Measurements from ENCODE around the gene UBA1.

Gene UBA1

DNA sequence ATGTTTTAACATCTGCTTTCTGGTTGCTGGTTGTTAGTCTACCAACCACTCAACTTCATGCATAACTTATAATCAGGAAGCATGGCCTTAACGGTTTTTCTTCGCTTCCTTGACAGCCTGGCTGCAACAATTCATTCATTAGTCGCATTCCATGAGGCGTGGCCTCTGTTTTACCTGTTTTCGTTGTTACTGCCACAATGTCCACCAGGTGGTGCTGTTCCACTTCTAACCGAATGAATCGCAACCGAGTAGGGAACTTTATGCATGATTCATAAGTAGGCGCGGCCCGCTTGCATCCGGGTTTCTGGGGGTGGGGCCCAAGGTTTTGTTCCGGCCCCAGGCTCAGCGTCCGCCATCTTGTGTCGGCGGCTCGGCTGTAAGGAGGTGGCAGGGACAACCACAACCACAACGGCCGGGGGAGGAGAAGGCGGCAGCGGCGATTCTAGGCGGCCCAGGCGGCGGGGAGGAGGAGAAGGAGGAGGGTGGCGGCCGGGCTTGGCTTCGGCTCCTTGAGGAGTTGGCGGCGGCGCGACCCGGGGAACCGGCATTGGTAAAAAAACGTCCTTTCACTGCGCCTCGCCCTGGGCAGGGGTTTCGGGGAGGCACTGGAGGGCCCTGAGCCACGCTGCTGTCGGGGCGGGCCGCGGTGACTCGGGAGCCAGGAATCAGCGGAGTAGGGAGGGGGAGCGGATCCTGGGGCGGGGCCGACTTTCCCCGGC lies at the start of gene UBA1:
TSS of gene UBA1 (plus strand) at position 355 of the 719 bp plus-strand sequence. CDS start 4,974 bp downstream, outside the sequence.
- peak; percentile 84 to 98 for DNase-seq (ENCODE audit: low read depth in 2 of 2, low spot score in 1 of 2)

DNA sequence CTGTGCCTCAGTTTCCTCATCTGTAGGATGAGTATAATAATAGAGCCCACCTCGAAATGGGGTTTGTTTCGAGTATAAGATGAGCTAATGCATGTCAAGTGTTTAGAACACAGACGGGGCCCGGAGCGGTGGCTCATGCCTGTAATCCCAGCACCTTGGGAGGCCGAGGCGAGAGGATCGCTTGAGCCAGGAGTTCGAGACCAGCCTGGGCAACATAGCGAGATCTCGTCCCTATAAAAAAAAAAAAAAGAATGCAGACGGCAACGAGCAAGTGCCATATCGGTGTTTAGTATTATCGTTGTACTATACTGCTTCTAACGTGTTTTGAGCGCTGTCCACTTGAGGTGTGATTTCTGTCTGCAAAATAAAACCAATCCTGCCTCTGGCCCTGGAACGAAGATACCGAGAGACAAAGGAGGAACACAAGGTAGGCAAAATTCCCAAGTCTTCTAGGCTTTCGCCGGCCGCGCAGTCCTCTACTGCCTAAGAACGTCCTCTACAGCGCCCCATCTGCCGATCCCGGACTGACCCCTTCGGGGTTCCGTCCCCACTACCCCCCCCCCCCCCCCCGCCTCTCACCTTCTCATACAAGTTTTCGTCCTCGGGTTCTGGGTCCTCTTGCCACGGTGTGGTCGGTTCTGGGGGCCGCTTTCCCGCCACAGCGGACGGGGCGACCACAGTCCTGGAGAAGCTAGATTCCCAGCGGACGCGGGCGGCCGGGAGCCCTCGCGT lies 49.6 kb upstream of the UBA1 start:
- DNase-seq (ENCODE audit: low read depth in 2 of 2, low spot score in 1 of 2), result no peak

DNA sequence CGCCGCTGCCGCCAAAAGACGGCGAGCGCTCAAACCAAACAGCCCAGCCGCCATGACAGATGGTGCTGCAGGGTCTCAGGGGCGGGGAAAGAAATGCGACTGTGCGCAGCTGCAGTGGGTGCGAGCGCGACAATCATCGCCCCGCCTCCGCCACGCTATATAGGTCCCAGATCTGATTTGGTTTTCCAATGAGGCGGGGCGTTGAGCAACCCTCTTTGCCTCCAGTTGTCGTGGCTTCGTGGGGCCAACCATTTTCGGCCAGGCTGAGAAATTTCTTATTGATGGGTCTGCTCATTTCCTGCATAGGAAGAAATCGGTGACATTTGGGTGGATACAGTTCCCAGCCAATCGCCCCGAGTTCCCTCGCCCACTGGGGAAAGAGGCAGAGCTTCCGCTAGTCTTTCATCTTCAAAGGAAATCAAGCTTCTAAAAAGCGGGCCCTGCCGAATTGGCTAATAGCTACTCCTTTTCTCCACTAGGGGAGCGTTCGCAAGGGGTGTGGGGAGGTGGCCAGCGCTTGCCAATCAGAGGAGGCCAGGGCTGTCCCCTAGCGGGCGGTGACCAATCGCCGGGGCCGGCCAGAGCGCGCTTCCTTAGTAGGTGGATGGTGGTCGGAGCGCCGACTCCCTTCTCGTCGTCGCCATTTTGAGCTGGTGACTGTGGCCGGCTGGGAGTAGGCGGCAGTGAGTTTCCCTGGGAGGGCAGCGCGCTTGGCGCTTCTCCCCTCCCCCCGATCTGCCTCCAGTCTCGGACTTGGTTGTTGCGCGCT lies 48.8 kb upstream of the UBA1 start, which contains the start of the genes NDUFB11 and RBM10:
TSS of gene NDUFB11 (minus strand) at position 77 of the 769 bp plus-strand sequence. CDS start at position 54, 23 bp downstream.
TSS of gene RBM10 (plus strand) at position 596 of the 769 bp plus-strand sequence. CDS start 2,261 bp downstream, outside the sequence.
- peak; percentile 59 to 78 for DNase-seq (ENCODE audit: low read depth in 2 of 2, low spot score in 1 of 2)

DNA sequence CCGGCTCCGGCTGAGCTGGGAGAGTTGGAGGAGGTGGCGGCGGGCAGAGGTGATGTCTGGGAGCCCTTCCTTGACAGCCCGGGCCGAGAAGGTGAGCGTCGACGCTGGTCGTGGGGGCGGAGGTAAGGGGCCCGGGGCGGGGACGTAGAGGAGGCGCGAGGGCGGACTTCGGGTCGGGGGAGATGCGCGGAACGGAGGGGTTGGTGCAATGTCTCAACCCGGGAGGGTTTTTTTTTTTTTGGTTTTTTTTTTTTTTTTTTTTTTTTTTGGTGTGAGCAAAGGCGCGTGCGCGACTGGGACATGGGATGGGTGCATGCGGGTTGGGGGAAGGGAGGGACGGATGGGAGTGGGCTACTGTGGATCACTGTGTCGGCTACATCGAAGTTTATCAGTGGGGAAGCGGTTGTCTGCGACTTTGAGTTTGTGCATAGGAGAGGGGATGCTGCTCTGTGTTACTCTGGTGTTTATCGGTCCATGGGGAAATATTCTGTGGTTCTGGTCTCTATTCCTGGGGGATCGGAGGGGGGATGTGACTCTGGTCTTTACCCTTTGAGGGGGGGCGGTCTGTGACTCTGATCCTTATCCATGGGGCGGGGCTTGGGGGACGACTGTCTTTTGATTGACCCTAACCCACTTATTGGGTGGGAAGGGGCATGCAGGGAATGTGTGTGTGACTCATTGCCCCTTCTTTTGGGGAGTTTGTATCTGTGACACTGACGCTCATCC lies 48.1 kb upstream of the UBA1 start:
- peak in 1 of 2 donors; percentile 2 for DNase-seq (ENCODE audit: low read depth in 2 of 2, low spot score in 1 of 2)

DNA sequence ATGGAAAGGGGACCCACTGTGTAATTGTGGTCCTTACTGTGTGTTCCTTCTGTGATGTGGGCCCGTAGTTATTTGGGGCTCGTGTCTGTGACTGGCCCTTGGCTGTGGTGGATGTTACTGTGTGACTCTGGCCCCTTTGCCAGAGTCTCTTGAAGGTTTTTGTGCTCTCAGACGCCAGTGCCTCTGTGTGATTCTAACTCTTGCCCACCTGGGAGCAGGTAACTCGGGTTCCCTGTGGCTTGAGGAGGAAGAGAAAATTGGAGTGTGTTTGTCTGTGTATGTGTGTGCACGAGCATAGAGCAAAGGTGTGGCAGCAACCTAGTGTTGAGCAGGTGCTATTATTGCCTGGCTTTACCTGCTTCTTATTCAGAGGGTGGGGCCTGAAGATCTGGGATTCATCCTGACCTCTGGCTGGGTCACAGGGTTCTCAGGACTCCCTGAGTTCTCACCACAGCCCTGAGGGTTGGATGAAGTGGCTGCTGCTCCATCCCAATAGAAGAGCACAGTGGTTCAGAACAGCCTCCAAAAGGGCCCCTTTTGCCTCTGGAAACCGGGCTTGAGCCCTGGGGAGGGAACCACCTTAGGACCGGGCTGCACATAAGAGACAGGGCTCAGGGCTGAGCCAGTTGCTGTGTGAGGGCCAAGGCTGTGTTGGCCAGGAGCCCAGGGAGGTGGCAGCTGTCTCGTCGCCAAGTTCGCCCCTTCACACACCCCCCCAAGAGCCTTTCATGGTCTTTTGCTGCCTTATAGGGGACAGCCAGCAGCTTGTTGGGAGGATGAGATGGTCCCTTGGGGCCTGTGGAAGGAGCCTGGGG lies 47.3 kb upstream of the UBA1 start:
- no peak for DNase-seq (ENCODE audit: low read depth in 2 of 2, low spot score in 1 of 2)

DNA sequence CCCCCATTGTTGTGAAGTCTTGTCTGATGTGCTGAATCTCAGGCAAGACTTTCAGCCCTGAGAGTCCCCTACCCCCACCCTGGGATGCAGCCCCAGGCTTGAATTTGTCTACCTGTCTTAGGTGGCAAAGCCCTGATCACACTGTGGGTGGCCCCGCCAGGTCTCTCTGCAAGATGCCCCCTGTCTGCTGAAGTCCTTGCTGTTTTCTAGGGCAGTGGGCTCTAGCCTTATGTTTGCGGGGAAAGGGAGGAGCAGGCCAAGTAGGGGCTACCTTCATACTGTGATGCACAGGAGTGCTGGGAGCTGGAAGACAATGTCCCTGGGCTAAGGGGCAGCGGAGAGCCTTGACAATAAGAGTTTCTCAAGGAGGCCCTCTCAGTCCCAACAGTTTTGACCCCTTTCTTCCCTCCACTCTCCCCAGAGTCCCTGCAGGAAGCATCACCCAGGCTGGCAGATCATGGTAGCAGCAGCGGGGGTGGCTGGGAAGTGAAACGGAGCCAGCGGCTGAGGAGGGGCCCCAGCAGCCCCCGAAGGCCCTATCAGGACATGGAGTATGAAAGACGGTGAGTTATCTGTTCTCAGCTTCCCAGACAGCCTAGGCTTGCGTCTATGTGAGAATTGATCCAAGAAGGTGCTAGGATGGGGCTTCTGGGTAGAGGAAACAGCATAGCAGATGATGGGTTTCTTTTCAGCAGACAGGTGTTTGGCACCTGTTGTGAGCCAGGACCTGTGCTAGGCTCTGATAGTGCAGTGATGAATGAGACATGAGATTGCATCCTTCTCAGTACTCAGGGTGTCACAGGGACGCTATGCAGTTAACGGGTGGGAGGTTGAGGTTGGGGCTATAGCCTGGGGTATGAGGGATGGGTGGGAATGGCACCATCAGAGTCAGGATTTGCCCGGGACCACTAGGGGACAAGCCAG lies 46.4 kb upstream of the UBA1 start:
- DNase-seq (ENCODE audit: low read depth in 2 of 2, low spot score in 1 of 2), result no peak

DNA sequence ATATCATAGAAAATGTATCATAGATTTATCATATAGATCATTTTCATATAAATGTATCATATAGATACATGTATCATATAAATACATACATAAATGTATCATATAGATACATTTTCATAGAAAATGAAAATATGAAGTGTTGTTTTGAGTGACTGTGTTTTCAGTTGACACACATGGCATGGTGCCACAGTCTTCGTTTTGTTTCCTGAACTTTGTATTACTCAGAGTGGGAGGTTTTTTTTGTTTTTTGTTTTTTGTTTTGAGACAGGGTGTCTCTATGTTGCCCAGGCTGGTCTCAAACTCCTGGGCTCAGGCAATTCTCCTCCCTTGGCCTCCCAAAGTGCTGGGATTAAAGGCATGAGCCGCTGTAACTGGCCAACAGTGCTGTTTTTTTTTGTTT lies 44.7 kb upstream of the UBA1 start:
- DNase-seq (ENCODE audit: low read depth in 2 of 2, low spot score in 1 of 2), result no peak

DNA sequence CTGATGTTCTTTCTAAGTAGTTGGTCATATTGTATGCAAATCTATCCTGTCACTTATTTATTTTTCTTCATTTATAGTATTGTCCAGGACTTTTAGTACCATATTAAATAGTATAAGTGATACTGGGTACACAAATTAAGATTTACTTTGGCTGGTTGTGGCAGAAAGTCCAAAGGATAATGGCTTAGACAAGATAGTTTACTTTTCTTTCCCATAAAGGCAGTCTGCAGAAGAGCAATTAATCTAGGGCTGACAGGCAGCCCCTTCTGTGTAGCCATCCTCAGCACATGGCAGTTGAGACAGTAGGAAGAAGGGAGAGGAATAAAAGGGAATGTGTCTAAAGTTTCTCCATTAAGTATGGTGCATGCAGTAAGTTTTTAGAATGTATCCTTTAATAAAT lies 42.2 kb upstream of the UBA1 start:
- DNase-seq (ENCODE audit: low read depth in 2 of 2, low spot score in 1 of 2), result no peak

DNA sequence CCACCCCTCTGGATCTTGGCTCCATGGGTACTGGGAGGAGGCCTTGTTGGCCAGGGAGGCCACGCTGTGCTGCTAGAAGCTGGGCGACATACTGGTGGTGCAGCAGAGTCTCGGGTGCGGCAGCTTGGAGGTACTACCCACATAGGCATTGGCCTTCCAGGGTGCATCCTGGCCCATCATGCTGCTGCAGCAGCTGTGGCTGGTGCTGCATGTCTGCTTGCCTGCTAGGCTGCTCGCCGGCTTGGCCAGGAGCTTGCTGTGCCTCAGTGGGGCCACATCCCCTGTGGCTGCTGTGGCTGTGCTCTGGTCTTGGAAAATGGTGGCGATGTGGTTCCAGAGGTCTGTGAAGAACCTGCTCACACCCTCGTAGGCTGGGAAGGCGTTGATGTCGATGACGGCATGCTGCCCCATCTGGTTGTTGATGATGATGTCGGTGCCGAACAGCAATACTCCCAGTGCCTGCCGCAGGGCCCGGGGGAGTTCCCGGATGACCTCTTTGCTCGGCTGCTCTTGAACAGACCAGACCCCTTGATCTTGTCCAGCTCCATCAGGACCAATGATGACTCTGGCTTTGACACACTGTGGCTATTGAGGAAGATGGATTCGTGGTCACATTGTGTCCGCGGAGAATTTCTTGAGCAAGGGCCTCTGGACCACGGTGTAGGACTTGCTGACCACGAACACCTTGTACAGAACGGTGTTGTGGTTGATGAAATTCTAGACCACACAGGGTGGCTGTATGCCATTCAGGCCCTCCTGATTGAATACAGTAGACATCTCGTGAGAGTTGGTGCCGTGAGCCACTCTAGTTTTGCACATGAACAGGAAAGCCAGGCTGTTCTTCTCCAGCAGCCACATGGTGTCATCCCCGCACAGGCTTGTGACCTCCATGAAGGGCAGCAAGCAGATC lies 36.8 kb upstream of the UBA1 start:
- no peak for DNase-seq (ENCODE audit: low read depth in 2 of 2, low spot score in 1 of 2)

DNA sequence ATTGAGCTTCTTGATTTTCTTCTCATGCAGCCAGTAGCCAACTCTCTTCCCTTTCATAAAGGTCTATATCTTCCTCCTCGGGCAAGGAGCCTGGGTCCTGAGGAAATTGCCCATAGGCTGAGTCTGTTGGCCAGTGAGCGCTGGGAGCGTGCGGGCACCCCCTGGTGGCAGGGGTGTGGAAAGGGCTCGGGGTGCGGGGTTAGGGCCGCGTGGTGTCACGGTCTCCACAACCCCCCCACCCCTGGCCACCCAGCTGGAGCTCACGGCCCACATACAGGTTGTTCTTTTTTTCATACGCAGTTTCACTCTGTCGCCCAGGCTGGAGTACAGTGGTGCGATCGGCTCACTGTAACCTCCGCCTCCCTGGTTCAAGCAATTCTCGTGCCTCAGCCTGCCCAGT lies 35.5 kb upstream of the UBA1 start:
- no peak for DNase-seq (ENCODE audit: low read depth in 2 of 2, low spot score in 1 of 2)

DNA sequence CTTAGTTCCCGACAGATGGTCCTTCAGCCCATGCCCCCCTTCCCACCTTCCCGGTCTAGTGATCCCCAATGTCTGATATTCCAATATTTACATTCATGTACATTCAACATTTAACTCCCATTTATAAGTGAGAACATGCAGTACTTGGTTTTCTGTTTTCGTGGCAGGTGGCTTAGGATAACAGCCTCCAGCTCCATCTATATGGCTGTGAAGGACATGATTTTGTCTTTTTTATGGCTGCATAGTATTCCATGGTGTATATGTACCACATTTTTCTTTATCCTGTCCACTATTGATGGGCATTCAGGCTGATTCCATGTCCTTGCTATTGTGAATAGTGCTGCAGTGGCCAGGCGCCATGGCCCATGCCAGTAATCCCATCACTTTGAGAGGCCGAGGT lies 34.8 kb upstream of the UBA1 start:
- DNase-seq (ENCODE audit: low read depth in 2 of 2, low spot score in 1 of 2), result no peak

DNA sequence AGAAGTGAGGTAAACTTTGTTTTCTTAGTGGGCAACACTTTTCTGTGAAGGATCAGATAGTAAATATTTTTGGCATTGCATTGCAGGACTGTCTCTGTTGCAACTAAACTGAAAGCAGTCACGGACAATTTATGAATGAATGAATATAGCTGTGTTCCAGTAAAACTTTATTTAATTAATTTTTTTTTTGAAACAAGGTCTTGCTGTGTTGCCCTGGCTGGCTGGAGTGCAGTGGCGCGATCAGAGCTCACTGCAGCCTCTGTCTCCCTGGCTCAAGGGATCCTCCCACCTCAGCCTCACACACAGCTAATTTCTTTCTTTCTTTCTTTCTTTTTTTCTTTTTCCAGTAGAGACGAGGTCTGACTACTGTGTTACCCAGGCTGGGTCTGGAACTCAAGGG lies 32.8 kb upstream of the UBA1 start:
- no peak for DNase-seq (ENCODE audit: low read depth in 2 of 2, low spot score in 1 of 2)

DNA sequence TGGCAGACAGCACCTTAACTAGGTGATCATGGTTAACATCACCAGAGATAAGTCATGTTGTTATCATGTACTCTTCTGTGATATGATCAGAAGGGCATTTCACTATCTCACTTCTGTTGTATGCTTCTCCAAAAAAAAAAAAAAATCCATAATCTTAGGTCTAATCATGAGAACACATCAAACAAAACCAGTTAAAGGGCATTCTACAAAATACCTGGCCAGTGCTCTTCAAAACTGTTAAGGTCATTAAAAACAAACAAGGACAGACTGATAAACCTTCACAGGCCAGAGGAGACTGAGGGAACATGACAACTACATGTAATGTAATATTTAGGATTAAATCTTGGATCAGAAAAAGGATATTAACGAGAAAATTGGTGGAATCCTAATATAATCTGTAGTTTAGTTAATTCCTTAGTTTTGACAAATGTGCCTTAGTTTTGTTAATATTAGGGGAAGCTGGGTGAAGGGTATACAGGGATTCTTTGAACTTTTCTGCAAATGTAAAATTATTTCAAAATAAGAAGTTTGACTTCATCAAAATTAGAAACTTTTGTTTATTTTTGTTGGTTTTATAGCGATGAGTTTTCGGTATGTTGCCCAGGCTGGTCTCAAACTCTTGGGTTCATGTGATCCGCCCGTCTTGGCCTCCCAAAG lies 30.6 kb upstream of the UBA1 start:
- no peak for DNase-seq (ENCODE audit: low read depth in 2 of 2, low spot score in 1 of 2)

DNA sequence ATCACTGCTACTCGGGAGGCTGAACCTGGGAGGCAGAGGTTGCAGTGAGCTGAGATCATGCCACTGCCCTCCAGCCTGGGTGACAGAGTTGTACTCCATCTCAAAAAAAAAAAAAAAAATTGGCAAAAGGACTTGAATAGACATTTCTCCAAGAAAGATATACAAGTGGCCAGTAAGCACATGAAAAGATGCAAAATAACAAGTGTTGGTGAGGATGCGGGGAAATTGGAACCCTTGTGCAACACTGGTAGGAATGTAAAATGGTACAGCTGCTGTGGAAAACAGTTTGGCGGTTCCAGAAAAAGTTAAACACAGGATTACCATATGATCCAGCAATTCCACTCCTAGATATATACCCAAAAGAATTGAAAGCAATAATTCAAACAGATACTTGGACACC lies 29.2 kb upstream of the UBA1 start:
- no peak for DNase-seq (ENCODE audit: low read depth in 2 of 2, low spot score in 1 of 2)

DNA sequence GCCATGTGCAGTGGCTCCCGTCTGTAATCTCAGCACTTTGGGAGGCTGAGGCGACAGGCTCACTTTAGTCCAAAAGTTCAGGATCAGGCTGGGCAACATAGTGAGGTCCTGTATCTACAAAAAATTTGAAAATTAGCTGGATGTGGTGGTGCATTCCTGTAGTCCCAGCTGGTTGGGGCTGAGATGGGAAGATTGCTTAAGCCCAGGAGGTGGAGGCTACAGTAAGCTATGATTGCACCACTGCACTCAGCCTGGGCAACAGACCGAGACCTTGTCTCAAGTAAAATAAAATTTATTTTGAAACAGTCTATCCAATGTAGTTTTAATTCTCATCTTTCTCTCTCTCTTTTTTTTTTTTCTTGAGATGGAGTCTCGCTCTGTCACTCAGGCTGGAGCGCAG lies 27.5 kb upstream of the UBA1 start:
- DNase-seq (ENCODE audit: low read depth in 2 of 2, low spot score in 1 of 2), result no peak

DNA sequence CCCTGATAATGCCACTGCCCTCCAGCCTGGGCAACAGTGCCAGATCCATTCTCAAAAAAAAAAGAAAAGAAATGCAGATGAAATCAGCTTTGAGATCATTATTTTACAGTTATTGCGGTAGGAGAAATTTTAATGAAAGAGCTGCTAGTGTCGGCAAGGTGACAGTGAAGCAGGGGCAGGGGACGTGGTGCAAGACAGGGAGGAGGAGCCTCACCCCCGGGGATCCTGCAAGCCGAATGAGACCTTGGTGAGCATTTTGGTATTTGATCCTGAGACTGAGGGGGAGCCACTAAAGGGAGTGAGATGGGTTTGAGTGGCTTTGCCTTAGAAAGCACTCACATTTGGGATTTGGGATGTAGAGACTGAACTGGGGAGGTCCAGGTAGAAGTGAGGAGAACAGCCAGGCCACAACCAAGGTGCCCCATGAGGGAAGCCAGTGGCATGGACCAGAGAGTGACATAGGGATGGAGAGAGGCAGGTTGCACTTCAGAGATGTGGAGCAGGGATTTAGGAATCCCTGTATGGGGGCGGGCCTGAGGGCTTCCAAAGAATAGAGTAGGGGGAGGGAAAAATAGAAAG lies 25.0 kb upstream of the UBA1 start:
- DNase-seq (ENCODE audit: low read depth in 2 of 2, low spot score in 1 of 2), result no peak

DNA sequence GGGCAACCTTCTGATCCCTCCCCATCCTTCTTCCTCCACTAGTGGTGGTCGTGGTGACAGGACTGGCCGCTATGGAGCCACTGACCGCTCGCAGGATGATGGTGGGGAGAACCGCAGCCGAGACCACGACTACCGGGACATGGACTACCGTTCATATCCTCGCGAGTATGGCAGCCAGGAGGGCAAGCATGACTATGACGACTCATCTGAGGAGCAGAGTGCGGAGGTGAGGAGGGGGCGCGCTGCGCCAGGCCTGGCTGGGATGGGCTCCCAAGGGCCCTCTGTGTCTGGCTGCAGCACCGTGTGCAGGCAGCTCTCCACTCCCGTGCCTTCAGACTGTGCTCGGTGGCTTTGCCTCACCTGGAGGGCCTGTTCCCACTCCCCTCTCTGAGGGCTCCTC lies 24.4 kb upstream of the UBA1 start:
- DNase-seq (ENCODE audit: low read depth in 2 of 2, low spot score in 1 of 2), result no peak
